ENCODE data around the gene ZDHHC4.
"Not testable (repeated sequence)": the region's sequence is repeated elsewhere in the genome, so short reads cannot be mapped to it uniquely, and the experiment has no call there.

Gene ZDHHC4

DNA sequence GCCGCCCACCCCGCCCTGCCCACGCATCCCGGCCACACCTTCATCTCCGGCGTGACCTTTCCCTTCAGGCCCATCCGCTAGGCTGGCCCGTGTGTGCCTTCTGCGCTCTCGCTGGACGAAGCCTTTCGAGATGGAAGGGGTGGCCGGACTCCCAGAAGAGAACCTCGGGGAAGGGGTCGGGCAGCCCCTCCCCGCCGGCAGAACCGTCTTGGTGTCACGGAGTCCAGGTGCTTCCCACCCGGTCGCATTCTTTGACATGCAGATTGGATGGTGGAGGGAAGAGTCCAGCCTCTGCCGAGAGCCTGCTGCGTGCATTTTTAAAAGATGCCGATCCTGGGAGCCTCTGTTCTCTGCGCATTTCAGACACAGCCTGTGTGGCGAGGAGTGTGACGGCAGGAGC, 30.8 kb downstream of the ZDHHC4 start:
- no peak for ATAC-seq

DNA sequence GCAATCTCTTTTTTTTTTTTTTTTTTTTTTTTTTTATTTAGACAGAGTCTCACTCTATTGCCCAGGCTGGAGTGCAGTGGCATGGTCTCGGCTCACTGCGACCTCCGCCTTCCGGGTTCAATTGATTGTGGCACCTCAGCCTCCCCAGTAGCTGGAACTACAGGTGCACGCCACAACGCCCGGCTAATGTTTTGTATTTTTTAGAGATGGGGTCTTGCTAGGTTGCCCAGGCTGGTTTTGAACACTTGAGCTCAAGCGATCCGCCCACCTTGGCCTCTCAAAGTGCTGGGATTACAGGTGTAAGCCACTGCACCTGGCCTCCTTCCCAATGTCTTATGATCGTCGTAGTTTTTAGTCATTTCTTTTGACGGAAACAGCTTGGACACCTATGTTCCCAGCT, 31.5 kb downstream of the ZDHHC4 start:
- ATAC-seq: no peak

DNA sequence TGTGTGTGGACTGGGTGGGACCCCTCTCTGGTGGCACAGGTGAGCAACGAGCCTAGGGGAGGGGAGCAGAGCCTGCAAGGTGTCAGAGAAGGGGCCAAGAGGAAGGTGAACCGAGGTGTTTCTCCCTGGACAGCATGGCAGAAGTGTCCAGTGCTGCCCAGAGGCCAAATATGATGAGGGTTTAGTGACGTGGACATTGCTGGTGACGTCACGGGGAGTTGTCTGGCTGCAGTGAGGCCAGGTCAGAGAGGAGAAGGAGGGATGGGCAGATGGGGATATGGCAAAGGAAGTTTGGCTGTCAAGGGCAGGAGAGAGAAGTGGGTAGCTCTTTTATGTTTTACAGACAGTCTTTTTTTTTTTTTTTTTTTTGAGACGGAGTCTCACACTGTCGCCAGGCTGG, 35.6 kb downstream of the ZDHHC4 start:
- ATAC-seq: no peak

DNA sequence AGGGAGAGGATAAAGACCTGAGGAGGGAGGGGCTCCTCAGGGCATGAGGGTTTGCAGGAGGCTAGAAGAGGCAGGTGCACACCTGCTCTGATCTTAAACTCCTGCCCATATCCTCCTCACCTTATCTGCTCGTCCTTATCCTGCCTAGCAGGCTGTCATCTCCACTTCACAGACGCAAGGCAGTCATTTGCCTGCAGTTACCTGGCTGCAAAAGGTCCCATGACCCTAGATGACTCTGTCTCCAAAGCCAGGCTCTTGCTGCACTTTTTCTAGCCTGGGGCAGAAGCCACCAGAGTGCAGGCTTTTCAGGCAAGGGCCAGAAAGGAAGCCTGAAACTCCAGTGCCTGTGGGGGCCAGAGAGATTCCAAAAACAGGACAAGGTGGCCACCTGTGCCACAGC, 36.5 kb downstream of the ZDHHC4 start:
- no peak for ATAC-seq

DNA sequence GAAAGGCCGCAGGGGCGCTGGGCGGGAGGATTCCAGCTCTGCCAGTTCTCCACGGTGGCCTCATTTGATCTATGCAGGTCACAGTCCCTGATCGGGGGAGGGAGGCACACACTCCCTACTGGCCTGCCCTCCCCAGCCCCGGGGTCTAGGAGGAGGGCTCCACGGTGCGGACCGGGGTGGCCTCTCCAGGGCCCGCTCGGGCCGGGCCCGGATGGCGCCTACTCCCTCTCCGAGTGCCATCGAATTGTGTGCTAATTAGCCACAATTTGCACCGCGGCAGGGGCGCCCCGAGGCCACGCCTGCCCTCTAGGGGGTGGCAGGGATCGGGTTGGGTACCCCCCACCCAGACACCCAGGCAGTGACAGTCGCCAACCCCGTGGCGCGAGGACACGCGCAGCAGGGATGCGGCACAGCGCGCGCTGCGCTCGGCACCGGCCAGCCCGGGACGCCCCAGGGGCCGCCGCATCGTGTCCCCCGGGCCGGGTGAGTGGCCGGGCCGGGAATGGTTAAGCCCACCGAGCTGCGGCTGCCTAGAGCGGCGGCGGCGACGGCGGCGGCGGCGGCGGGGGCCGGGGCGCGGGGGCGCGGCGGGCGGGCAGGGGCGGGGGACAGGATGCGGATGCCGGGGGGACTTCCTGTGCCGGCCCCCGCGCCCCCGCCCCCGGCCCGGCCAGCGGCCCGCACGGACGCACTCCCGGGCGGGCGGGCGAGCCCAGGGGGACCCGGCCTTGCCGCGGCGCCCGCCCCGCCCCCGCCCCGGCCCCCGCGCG, 37.9 kb downstream of the ZDHHC4 start, which contains the start of gene ZNF853:
Gene ZNF853, plus strand, starts transcription at position 658 of the 770 bp plus-strand sequence. CDS start 565 bp downstream, outside the sequence.
- peak; percentile 55 to 59 for ATAC-seq

DNA sequence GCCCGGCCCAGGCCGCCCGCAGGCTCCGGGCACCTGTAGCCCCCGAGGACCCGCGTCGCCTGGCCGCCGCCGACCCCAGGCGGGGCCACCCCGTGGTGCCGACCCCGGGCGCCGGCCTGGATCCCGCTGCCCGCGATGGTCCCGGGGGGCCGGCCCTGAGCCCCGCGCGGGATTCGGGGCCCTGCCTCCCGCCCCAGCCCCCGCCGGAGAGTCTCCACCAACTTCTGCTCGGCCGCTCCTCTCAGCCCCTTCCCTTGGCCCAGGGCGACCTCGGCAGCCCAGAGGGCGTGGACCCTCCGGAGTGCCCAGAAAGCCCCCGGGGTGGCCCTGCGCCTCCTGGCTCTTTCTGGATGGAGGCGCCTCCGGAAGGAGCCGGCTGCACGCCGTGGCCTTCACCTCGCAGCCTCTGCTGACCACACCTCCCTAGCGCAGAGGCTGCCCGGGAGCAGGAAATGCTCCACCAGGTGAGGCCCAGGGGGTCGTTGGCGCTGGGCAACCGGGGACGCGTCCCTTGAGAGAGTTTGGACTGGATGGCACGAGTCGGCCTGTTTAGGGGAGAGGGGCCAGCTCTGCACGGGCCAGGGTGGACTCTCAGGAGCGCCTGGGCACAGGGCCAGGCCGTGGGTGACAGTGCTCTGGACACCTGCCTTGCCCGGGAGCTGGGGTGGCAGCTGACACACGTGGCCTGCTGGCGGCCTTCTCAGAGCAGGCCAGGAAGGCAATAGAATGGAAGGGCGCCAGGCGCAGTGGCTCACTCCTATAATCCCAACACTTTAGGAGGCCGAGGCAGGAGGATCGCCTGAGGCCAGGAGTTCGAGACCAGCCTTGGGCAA, 38.7 kb downstream of the ZDHHC4 start:
- peak in 1 of 2 donors; percentile 29 for ATAC-seq

DNA sequence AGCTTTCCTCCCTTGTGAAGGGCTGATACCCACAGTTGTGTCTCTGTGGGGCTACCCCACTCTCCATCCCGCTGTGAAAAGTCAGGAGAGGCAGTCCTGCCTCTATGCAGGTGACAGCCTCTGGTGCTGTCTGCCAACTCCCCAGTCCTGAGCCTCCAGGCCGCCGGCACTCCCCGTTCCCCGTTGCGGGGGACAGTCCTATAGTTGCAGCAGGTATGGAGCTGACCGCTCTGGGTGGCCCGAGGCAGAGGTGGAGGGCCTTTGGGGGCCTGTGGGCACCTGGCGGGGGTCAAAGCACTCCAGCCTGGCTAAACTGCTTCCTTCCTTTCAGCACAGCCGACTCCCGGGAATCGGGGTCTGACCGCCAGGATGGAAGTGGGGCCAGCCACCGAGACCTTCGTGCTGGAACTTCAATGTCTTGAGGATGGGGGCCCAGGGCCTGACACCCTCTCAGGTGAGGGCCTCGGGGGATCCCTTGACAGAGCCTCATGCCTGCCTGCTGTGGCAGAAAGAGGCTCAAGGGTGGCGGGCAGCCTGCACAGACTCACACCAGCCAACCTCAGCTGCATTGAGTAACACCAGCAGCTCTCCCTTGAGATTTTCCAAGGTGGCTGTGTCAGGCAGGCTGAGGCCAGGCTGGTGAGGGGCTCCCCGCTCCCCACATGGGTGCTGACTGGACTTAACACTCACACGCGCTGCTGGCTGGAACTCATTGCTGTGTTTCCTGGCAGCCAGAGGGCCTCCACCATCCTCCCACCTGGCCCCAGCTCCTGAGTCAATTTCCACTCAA, 39.8 kb downstream of the ZDHHC4 start:
- no peak for ATAC-seq

DNA sequence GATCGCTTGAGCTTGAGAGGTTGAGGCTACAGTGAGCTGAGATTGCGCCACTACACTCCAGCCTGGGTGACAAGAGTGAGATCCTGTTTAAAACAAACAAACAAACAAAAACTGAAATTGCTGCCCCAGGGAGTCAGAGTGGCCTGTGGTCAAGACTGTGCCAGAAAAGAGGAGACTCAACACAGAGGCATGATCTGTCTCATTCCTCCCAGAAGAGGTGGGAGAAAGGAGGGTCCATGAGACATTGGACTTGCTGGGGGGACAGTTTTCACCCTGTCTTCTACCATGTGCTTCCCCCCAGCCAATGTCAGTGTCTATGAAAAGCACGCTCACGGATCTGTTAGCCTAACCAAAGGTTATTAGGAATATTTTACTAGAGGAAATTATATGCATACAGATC, 41.4 kb downstream of the ZDHHC4 start:
- no peak for ATAC-seq

DNA sequence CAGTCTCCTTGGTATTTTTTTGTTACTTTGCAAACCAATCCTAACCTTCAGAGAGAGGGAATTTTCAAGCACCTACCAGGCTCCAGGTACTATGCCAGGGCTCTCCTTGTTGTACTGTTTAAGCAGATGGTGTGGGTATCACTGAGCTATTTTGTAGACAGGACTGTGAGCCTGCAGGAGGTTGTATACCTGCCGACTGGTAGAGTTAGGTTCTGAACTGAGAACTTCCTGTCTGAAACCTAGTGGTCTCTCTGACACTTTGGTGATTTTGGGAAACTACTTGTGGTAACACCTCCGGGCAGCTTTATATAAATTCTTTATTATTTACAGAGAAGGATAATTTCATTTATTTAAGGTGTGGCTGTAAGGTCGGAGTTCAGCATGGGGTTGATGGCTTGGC, 42.7 kb downstream of the ZDHHC4 start:
- no peak for ATAC-seq

DNA sequence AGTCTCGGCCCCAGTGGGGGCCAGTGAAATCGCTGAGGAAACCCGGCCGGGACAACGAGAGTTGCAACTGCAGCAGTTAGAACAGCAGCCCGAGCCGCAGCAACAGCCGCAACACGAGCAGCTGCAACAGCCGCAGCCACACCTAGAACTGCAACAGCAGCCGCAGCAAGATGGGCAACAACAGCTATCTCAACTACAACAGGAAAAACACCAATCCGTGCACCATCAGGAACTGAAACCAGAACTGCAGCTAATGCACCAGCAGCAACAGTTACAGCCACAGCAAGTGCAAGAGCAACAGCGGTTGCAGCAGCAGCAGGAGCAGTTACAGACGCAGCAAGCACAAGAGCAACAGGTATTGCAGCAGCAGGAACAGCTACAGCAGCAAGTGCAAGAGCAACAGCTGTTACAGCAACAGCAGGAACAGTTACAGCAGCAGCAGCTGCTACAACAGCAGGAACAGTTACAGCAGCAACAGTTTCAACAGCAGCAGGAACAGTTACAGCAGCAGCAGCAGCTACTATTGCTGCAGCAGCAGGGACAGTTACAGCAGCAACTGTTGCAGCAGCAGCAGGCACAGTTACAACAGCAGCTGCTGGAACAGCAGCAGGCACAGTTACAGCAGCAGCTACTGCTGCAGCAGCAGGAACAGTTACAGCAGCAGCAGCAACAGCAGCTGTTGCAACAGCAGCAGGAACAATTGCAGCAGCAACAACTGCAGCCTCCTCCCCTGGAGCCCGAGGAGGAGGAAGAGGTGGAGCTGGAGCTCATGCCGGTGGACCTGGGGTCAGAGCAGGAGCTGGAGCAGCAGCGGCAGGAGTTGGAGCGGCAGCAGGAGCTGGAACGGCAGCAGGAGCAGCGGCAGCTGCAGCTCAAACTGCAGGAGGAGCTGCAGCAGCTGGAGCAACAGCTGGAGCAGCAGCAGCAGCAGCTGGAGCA, 44.2 kb downstream of the ZDHHC4 start:
- no peak for ATAC-seq

DNA sequence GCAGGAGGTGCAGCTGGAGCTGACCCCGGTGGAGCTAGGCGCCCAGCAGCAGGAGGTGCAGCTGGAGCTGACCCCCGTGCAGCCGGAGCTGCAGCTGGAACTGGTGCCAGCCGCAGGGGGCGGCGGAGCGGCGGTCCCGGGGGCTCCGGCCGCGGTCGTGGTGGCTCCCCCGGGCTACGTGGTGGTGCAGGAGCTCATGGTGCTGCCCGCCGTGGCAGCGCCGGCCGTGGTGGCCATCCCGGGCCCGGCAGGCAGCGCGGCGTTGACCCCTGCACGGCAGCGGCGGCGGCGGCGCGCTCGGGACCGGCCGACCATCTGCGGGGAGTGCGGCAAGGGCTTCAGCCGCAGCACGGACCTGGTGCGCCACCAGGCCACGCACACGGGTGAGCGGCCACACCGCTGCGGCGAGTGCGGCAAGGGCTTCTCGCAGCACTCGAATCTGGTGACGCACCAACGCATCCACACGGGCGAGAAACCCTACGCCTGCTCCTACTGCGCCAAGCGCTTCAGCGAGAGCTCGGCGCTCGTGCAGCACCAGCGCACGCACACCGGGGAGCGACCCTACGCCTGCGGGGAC, 45.0 kb downstream of the ZDHHC4 start:
- no peak for ATAC-seq

DNA sequence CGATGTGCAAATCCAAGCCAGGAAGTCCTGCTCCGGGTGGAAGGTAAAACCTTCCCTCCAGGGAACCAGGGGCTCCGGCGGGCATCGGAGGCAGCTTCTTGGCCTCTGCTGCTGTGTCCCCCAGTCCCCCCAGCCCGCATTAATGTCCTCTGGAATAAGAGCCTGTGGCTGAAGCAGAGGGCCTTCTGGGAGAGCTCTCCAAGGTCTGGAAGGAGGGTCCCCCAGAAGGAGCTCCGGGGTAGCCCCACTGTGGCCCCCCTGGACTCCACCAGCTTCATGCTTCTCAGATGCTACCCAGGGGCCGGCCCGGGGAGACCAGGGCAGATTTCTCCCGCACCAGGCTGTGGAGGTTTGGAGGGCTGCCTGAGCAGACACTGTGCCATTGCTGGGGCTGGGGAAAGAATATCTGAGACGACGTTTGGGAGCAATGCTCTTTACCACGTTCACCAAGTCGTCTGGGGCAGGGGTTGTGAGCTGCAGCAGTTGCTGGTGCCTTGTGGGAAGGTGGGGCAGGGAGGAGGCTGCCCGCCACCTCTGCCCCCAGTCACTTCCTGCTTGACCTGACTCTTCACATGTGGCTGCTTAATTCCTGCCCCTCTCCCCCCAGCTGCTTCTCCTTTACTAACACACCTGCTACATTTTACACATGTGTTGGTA, 46.5 kb downstream of the ZDHHC4 start:
- ATAC-seq: peak; percentile 71

DNA sequence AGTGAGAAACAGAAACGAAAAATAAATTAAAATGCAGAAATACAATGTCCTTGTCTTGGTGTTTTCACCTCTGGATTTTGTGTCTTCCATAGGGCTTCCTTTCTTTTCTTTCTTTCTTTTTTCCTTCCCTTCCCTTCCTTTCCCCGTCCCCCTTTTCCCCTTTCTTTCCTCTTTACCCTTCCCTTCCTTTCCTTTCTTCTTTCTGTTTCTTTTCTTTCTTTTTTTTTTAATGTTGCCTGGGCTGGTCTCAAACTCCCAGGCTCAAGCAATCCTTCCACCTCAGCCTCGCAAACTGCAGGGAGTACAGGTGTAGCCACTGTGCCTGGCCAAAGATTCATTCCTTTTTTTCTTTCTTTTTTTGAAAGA, 47.0 kb downstream of the ZDHHC4 start:
- no peak for ATAC-seq

DNA sequence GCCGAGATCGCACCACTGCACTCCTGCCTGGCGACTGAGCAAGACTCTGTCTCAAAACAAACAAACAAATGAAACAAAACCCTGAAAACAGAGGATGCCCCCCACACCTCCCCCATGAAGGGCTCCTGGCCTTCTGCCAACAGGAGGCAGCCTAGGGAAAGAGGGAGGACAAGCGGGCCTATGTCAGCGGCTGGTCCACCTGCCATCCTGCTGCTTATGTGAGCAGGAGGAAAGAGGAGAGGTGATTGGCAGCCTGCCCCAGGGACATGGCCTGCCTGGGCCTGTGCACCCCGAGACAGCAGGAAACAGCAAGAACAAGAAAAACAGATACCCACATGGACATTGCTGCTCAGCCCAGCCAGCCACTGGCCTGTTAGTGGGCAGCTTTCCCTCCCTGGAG, 50.8 kb downstream of the ZDHHC4 start:
- no peak for ATAC-seq

DNA sequence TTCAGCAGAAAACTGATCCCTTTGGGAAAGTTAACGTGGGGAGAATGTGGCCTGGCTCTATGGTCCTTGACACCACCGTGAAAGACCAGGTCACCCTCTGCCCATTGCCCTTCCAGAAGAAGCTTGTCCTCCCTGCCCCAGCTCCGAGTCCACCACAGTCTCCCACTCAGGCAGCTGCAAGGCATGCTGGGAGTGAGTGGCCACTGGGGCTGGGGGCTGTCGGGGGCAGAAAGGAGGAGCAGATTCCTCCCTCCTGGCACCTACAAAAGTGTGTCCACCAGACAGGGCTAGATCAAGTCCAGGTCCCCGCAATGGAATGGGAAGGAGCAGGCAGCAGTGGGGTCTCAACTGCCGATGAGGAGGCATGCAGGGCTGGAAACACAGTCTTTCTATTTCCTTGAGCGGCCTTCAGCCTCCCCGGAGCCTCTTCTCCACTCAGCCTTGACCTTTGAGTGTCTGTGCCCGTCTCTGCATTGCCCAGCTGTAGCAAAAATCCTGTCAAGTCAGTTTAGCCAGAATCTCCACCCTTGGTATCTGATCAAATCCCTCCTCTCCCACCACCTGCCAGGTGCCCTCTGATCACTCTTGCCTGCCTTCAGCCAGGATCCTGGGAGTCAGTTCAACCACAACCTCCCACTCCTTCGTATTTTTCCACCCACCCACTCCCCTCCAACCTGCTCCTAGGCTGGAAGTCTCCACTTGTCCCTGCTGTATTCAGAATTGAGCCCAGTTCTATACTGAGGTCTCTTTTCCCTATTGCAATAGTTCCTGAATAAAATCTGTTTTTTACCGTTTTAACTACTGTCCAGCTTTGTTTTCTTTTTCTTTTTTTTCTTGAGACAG, 53.0 kb downstream of the ZDHHC4 start:
- no peak for ATAC-seq

DNA sequence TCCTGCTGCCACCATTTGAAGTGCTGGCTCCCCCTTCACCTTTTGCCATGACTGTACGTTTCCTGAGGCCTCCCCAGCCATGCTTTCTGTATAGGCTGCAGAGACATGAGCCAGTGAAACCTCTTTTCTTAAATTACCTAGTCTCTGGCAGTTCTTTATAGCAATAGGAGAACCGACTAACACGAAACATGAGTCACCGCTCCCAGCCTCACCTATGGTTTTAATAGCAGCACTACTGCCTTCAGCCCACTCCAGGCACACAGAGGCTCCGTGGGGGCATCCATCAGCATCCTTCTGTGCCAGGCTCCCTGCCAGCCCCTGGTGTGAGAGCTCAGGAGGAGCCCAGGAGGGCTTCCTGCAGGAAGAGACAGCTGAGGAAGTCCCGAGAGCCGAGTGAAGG, 54.4 kb downstream of the ZDHHC4 start:
- no peak for ATAC-seq

DNA sequence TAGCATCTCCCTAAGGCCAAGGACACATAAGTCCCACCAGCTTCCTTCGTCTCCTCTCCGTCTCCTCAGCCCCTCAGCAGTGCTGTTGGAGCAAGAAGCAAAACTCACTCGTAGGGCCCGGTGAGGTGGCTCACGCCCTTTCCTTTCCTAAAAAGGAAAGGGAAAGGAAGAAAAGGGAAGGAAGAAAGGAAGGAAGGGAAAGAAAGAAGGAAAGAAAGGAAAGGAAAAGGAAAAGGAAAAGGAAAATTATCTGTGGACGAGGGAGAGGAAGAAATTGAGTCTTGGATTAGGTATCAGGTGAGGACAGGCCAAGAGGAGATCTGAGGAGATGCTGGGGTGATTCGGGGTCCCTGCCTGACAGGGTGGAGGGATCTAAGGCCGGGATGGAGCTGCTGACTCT, 56.8 kb downstream of the ZDHHC4 start:
- no peak for ATAC-seq

DNA sequence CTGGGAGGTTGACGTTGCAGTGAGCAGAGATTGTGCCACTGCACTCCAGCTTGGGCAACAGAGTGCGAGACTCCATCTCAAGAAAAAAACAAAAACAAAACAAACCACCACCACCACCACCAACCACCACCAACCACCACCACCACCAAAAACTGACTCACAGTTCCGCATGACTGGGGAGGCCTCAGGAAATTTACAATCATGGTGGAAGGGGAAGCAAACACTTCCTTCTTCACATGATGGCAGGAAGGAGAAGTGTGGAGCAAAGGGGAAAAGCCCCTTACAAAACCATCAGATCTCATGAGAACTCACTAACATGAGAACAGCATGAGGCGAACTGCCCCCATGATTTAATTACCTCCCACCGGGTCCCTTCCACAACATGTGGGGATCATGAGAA, 57.7 kb downstream of the ZDHHC4 start:
- ATAC-seq: not testable (repeated sequence)

DNA sequence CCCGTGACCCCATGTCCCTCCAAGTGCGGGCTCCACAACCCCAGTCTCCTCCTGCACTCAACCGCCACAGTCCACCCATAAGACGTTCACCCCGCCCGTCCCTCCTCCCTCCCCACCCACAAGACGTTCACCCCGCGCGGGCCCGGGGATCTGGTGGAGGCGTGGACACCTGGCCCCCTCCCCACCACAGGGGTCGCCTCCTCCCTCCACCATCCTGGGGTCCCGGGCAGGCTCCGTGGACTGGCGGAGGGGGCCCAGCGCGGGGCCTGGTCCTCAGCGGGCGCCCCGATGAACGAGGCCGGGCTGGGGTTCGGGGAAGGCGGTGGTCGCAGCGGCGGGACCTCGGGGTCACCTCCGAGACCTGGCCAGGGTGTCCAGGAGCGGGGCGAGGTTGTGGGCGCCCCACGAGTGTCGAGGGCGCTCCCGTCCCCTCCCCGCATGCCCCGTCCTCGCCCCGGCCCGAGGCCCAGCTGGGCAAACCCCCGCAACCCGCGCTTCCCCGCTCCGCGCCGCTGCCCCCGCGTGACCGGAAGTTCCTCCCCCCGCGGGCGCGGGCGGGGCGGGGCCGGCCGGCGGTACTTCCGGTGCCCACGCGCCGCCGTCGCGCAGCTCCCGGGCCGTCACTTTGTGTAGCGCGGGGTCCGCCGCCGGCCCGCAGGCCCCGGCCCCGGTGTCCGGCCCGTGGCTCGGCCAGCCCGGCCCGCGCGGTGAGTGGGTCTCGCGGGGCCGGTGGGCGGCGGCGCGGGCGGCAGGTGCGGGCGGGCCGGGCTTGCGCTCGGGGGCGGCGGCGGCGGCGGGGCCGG, 59.7 kb downstream of the ZDHHC4 start, which contains the start of gene ZNF316:
Gene ZNF316, plus strand, starts transcription at position 578 of the 803 bp plus-strand sequence. CDS start 5,092 bp downstream, outside the sequence.
- ATAC-seq: peak; percentile 58 to 65
